Right ventricle myocardium inferior (tissue), 1 donor: ENCODE measurements around the gene TMEM131. TPM values are rescaled to one million over a fixed set of nuclear protein-coding genes. Genes with fewer than 3 reads are reported as not detected.
A peak's percentile ranks its signal among the peaks of the same experiment; 100 is the strongest.
"Not testable (repeated sequence)": the region's sequence is repeated elsewhere in the genome, so short reads cannot be mapped to it uniquely, and the experiment has no call there.

Source experiments
- ATAC-seq: fragments of 200-7000 bp; cut with Tn5 transposase; one replicate; pipeline ENCODE4 v1.9.1; 2020; ENCODE audit warnings: mild to moderate bottlenecking, moderate library complexity
- DNase-seq: peaks from one replicate; pipeline ENCODE4 v3.0.0; 2021; ENCODE audit errors: missing footprints
- intact Hi-C: fragments of 100-400 bp; cut with DNase I; formaldehyde crosslinking; loops from one replicate; pipeline ENCODE4 v1.11.0; 2022
- total RNA-seq: library from RNA; stranded (reverse); fragmentation: NEBNext Ultra II Directional; extraction: Animal tissue kit (Norgen Biotek cat#: 25700); gene quantifications from one replicate; pipeline ENCODE4 v1.2.1, GENCODE V29; 2021
- donor health status: DM: no; HTN: yes; CAD: no; lungs with severe emphysema.

Gene TMEM131
- total RNA-seq, 1 donor from 2014 or later = 26.0 TPM

DNA sequence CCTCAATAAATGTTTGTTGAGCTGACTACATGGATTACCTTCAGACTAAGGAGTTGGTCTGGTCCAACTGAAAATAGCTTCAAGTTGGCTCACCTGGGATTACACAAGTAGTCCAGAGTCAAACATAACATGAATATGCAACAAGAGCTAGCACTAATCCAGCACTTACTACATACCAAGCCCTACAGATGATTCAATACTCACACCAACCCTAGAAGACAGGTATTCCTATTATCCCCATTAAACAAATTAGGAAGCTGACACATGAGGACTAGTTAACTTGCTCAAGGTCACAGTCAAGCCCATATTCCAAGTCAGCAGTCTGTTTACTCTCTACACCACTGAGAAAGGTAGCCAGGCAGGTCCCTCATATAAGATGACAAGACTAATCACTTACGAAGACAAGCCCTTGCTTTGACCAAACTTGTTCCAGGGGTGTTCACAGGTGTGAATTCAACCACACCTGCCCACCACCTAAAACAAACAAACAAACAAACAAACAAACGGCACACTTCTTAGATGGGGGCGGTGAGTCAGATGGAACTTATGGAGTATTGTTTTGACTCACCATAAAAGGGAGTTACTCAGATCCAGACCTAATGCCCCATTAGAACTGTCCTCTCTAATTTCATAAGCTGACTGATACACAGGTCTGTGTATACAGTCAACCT is 29.1 kb downstream of the TMEM131 start:
- ATAC-seq = no peak
- intact Hi-C loops = no loop called here
- DNase-seq = no peak

DNA sequence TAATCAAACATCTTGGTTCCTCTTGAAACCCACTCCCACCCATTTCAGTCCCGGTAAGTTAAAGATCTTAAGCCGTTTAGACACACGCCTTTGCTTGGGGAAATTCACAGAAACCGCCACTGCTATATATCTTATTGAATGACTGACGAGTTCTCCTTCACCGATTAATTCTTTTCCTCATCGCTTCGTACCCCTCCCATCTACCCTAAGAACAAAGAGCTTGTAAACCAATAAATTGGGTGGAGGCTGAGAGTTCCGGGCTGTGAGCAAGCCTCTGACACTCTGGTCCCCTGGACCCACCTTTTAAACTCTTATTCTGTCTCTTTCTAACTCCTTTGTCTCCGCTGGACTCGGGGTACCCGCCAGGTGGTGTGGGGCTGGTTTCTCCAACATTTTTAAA is 30.6 kb downstream of the TMEM131 start:
- ATAC-seq (no peak), DNase-seq (no peak)
- intact Hi-C loops = loop anchor here (2.0 kb wide), 1 partner anchor 16 kb away; no protein-coding TSS in a partner anchor

- DNase-seq = no peak
- intact Hi-C loops = loop anchor here (2.0 kb wide), 1 partner anchor 17 kb away; no protein-coding TSS in a partner anchor
- no peak for ATAC-seq
Measured at GRCh38 chr2:97963880-97964279, 31.9 kb downstream of the TMEM131 start.

- intact Hi-C loops = no loop called here
- no peak for ATAC-seq
- DNase-seq = no peak
Measured at GRCh38 chr2:97963079-97963406, 32.7 kb downstream of the TMEM131 start.

DNA sequence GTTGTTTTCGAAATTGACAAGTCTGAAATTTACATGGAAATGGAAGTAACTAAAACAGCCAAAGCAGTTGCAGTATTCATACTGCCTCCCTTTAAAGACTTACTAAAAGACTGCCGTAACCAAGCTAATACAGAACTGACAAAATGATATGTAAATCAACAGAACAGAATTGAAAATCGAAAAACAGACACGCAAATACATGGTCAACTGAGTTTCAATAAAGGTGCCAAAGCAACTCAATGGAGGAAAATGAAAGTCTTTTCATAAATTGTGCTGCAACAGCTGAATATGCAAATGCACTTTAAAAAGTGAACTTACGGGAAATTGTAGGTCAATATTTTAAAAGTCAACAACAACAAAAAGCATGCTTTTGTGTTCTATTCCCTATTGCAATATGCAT is 34.2 kb downstream of the TMEM131 start:
- DNase-seq (no peak), ATAC-seq (no peak)
- intact Hi-C loops = no loop called here

- intact Hi-C loops = no loop called here
- no peak for ATAC-seq
Measured at GRCh38 chr2:97958184-97958583, 37.6 kb downstream of the TMEM131 start.

GRCh38 chr2:97957432-97958183 is 38.1 kb downstream of the TMEM131 start:
- ATAC-seq = no peak
- intact Hi-C loops = no loop called here
- DNase-seq = no peak

More at GRCh38 chr2:97958184-97958583, 37.6 kb downstream of the TMEM131 start:
- no peak for DNase-seq

- ATAC-seq, DNase-seq, intact Hi-C loops: not testable (repeated sequence)
Measured at GRCh38 chr2:97956753-97957152, 39.0 kb downstream of the TMEM131 start.

GRCh38 chr2:97953853-97954252 is 41.9 kb downstream of the TMEM131 start:
- ATAC-seq = no peak

GRCh38 chr2:97952357-97952756 is 43.4 kb downstream of the TMEM131 start:
- DNase-seq (no peak), ATAC-seq (no peak)
- intact Hi-C loops = no loop called here

More at GRCh38 chr2:97953853-97954252, 41.9 kb downstream of the TMEM131 start:
- no peak for DNase-seq
- intact Hi-C loops = no loop called here

DNA sequence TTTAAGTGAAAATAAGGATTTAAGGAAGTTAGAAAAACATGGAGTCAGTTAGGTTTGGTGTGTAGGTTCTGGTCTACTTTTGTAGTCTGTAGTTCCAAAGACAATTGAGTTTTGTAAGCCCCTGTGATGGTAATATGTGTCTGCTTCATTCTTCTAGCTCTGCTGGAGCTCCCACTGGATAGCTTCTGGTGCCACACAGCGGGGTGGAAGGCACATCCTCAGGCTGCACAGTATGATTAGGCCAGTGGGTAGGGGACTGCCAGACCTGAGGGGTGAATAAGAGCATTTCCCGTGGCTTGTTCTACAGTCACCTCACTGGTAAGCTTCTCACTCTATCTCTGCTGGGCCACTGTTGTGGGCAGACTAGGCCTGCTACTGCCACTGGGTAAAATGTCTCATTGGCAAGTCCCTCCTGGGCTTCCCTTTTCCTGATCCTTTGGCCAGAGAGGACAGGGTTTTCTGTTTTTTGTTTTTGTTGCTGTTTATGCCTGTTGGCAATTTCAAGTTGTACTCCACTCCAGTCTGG is 44.5 kb downstream of the TMEM131 start:
- ATAC-seq = no peak
- intact Hi-C loops = no loop called here
- DNase-seq = no peak

GRCh38 chr2:97950329-97951154 is 45.2 kb downstream of the TMEM131 start:
- intact Hi-C loops = no loop called here
- no peak for DNase-seq
- no peak for ATAC-seq

GRCh38 chr2:97948926-97949325 is 46.8 kb downstream of the TMEM131 start:
- intact Hi-C loops = no loop called here
- no peak for ATAC-seq
- no peak for DNase-seq

- no peak for ATAC-seq
- no peak for DNase-seq
- intact Hi-C loops = no loop called here
Measured at GRCh38 chr2:97945791-97946190, 50.0 kb downstream of the TMEM131 start.

- intact Hi-C loops = loop anchor here (5.0 kb wide), 1 partner anchor 45 kb away; no protein-coding TSS in a partner anchor
- ATAC-seq (no peak), DNase-seq (no peak)
Measured at GRCh38 chr2:97936881-97937280, 58.9 kb downstream of the TMEM131 start.

DNA sequence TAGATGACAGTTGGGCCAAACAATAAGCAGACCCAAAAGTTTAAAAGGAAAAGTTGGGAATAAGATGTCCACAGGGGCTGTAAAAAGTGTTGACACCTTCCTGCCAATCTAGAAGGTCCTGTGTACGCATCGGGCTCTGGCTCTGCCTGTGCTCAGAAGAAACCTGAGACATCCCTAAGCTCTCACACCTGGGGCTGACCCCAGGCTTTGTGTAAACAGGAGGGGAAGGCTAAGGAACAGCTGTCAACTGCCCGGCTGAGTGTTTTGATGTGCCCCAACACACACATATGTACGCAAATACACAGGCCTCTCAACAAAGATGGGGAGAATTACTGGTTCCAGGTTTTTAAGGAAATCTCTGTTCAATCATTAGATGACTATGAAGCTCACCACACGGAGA is 59.5 kb downstream of the TMEM131 start:
- intact Hi-C loops = loop anchor here (5.0 kb wide), 1 partner anchor 46 kb away; no protein-coding TSS in a partner anchor
- ATAC-seq (peak; percentile 46), DNase-seq (no peak)

DNA sequence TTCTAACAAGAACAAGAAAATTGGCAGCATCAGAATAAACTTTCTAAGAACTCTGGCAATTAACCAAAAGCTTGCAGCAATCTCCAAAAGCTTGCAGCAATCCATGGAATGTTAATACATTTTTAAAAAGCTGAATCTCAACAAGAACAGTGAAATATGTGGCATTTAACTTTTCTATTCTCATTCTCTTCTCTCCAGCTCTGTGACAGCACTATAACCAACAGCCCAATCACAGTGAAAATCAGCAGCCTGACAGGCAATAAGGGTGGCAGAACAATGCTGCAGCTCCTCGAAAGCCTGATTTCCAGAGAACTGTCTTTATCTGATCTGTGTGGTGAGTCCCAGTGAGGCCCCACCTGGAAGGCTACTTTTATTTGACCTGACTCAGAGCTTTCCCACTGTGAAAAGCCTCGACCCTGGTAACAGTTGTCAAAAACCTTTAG is 60.0 kb downstream of the TMEM131 start:
- ATAC-seq (no peak), DNase-seq (no peak)
- intact Hi-C loops = loop anchor here (5.0 kb wide), 1 partner anchor 47 kb away; no protein-coding TSS in a partner anchor

GRCh38 chr2:97932975-97933662 is 62.6 kb downstream of the TMEM131 start:
- ATAC-seq (no peak), DNase-seq (no peak)
- intact Hi-C loops = no loop called here

DNA sequence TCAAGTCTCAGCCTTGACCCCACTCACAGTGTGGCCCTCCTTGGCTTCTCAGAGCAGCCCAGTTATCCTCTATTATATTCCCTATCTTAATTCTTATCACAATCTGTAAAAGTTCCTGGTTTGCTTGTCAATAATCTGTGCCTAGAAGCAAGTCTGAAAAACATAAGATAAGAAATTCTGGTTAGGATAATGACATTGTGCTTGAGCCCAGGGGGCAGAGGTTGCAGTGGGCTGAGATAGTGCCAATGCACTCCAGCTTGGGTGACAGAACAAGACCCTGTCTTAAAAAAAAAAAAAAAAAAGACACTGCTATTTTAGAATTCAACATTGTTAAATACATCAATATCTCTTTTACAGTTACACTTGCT is 63.9 kb downstream of the TMEM131 start:
- intact Hi-C loops = no loop called here
- DNase-seq (no peak), ATAC-seq (no peak)
